Stimulated activated CD8-positive, alpha-beta memory T cell treated with anti-CD3 and anti-CD28 coated beads, Interleukin-7, amount 100 ng/mL, for 48 hours (primary cell): ENCODE measurements around the gene ERN1.

Experiments
- DNase-seq, 2 donors: peaks; one replicate each; pipeline ENCODE4 v3.0.0-alpha.2; 2020; ENCODE audit warnings: low read depth in 1 of 2; ENCODE audit errors: extremely low read depth in 1 of 2

ERN1 gene

DNA sequence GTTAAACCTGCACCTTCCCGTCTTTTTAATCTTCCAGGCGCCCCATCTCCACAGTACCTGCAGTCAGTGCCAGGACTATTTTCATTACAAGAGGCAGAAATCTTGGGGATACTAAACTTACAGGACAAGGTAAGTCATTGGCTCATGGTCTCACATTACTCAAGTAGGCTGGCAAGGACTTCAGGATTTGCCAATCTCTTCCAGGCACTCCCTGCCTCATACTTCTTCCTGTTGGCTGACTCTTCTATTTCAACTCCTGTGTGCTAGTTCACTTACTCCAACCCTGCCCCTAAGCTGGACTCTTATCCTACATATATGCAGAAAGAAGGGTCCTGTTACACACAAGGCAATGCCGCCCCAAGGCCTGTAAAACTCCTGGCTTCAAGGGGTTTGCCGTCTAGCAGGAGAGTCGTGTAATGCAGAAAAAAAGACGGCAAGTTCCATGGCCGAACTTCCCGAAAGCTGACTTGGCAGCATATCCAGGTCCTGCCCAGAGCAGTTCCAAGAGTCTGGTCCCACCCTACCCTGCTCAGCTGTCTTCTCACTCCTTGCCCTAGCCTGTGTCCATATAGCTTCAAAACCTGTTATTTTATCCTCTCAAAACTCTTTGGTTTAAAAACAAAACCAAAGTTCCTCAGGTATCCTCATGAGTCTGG lies 14.8 kb downstream of the ERN1 start:
- DNase-seq = no peak

DNA sequence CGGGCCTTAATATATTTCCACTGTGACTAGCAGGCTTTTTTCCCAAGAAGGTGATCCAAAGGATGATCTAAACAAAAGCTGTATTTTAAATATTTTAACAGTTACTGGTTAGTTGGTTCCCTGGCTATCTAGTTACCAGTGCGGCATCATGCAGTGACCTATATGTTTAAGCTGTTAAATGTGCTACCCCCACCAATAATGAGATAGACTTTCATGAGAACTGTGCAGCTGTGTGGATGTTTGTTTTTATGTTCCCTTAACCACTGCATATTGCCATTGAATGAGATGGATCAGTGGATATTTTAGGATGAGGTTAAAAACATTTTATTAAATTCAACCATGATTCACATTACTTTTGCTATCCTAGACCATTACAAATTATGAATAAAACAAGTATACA lies 16.9 kb downstream of the ERN1 start:
- no peak for DNase-seq

DNA sequence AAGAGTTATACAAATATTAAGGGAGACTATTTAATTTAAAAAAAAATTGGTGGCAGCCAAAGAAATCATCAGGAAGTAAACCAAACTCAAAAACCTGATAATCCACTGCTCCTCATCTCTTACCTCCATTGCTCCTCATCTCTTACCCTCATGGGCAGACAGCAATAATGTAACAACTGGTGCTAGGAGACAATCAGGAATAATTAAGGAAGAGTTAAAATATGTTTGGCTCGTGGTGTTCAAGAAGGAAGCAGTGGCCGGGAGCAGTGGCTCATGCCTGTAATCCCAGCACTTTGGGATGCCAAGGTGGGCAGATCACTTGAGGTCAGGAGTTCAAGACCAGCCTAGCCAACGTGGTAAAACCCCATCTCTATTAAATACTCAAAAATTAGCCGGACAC lies 18.1 kb downstream of the ERN1 start:
- DNase-seq = no peak

DNA sequence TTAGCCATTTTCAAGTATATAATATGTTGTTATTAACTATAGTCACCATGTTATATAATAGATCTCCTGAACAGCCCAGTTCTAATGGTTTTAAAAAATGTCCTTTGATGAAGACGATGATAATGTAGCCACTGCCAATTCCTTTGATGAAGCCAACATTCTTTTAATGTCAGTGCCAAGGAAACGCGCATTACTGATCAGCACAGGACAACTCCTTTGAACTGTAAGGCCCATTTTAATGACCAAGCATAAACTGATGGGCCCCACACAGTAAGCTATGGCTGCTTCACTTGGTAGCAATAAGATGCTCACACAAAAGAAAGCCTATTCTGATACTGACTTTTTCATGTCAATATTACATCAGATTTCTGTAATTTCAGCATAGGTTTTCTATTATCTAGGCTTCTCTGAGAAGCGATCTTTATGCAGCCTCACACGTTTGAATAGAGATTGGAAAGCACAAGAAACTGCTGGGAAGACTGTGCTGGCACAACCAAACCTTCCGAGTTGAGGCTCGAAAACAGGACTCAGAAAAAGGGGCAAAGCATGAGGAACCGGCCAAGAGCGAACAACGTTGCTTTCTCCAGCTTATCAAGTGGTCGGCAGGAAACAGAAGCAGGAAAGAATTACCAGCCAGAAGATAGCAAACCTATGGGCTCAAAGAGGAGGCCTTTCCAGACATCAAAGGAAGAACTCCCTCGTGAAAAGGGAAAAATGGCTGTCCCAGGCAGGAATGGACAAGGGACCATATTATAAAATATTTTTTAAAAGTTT lies 19.4 kb downstream of the ERN1 start:
- DNase-seq = no peak

DNA sequence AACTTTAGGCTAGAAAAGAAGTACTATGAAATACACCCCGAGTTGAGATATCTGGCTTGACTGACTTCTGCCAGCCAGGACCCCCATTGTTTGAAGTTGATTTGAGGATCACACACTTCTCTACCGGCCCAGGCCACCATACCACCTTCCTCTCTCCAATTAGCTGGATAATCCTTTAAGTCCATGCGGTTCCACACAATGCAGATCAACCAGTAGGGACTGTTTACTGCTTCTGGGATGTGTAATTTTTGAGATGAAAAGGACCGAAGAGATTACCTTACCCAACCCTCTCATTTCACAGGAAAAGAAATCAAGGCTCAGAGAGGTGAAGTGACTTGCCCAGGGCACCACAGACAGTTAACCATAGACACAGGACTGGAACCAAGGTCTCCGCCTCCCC lies 20.5 kb downstream of the ERN1 start:
- no peak for DNase-seq

DNA sequence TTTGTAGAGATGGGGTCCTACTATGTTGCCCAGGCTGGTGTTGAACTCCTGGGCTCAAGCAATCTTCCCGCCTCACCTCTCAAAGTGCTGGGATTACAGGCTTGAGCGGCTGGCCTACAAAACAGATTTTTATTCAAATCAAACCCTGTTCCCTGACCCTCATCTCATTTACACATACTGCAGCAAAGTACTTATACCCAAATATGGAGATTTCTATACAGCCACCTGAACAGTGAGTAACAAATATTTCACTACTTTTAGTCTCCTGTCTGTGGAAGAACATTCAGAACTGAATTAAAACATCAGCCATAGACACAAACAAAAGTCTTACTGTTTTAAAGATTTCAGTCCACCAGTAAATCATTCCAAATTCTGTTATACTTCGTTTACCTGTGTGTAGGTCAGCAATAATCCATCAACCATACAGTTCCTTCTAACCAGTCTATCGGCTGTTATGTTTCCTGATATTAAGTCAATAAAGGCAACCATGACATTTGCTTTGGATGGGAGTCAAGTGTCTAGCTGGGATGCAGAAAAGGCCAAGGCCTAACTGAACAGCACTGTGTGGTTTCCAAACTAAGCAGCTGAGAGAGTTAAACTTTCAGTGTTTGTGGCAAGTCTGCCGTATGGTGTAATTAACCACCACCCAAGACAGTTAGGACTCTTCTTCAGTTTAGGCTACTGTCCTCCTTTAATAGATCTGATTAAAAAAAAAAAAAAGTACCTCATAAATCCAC lies 22.3 kb downstream of the ERN1 start:
- DNase-seq = no peak

DNA sequence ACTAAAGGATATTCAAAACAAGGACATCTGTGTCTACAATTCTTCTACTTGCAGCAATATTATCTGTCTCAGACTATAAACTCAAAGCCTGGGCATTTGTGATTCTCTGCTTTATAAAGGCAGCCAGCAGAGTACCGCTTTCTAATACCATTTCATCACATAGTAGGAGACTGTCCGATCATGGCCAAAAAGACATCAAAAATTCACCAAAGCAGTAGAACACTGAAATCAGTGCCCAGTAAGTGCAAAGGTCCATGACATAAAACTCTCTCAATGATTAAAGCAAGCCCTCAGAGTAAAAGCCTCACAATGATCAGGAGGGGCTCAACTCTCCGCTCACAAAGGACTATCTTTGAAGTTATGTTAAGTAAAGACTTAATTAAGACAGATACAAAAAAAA lies 23.0 kb downstream of the ERN1 start:
- no peak for DNase-seq

DNA sequence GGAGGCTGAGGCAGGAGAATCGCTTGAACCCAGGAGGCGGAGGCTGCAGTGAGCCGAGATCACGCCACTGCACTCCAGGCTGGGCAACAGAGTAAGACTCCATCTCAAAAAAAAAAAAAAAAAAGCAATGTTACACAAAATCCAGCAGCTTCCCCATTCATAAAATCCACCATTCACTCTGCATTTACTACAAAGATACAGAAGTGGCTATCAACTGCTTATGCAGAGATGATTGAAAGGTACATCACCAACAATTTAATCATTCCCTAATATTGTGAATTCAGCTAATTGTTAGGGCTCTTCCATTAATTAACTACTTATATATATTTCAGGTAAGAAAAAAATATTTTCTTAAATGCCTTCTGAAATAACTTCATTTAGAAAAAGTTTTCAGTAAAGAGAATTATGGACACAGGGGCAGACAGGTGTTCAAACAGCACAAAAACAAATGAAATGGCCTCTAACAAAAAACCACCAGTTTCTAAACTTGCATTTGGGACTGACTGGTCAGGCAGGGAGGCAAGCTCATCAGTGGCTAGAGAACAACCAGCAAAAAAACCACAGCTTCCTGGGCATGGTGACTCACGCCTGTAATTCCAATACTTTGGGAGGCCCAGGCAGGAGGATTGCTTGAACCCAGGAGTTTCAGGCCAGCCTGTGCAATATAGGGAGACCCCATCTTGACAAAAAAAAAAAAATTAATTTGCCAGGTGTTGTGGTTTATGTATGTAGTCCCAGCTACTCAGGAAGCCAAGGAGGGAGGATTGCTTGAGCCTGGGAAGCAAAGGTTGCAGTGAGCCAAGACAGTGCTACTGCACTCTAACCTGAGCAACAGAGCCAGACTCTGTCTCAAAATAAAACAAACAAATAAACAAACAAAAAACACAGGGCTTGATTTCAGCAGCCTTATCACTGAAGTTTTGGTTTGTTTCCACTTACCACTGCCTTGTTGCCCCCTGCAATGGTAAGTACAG lies 26.3 kb downstream of the ERN1 start:
- DNase-seq = no peak

DNA sequence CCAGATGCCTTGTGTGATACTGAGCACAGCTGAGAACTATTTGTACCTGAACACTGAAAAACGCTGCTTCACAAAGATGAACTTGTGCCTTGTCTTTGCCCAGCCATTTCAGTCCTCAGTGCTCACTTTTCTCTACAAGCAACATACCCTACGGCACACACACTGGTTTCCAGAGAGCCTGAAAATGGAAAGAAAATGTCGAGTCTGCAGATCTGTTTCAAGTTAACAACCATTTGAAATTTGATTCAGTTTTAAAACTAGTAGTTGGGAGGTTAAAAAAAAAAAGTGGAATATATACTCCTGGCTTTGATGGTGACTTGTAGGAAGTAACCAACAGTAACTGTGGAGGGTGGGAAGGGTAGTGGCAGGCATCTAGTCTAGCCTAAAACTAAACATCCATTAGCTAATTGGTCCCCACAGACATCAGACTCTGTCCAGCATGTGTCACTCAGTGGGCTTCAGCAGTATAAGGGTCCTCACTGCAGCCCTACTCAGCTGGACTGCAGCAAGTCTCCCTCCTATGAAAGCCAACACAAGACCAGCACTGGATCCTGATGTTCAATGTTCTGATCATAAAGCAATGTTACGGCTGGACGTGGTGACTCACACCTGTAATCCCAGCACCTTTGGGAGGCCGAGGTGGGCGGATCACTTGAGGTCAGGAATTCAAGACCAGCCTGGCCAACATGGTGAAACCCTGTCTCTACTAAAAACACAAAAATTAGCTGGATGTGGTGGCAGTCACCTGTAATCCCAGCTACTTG lies 27.1 kb downstream of the ERN1 start:
- no peak for DNase-seq

DNA sequence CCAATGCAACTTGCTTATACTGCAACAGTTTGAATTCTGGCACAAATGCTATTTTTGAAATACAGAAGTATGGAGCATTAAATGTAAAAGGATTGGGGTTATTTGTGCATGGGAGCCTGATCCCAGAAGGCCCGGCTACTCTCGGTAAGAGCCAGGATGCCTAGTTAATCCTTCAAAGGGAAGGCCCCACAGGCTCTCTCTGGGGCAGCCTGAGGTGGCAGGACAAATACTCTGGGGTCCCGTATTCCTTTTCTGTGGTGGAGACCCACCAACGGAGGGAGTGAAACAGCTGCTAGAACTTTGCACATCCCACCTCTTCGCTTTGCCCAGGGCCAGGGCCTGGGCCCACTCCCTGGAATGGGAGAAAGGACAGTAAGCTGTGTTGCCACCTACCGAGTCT lies 30.4 kb downstream of the ERN1 start:
- no peak for DNase-seq

DNA sequence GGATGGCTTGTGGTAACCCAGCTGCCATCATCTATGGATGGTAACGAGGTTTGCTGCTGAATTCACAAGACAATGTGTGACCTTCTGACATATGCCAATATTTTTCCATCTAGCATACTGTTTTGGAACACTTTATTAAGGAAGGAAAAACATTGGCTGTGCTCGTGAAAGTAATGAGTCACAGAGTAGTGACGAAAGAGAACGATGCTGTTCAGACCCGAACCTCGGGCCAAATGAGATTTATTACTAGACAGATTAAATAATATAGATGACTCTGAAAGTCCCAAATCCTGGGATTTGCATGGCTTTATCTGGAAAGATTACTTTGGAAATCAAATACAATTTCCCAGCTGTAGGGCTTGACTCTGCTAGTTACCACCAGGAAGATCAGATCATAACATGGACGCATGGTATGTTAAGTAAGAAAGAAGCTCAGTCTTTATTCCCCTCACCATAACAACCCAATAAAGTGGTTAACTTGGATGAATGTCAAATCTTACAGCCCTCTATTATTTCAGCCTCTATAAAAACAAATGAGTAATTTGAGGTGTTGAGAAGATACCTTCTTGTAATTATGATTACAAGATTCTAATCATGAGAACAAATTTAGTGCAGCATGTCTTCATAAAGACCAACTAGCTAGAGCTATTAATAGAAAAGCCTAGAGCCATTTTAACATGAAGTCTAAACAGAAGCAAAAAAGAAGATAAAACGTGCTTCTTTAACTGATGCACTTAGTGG lies 32.6 kb downstream of the ERN1 start:
- DNase-seq = no peak

DNA sequence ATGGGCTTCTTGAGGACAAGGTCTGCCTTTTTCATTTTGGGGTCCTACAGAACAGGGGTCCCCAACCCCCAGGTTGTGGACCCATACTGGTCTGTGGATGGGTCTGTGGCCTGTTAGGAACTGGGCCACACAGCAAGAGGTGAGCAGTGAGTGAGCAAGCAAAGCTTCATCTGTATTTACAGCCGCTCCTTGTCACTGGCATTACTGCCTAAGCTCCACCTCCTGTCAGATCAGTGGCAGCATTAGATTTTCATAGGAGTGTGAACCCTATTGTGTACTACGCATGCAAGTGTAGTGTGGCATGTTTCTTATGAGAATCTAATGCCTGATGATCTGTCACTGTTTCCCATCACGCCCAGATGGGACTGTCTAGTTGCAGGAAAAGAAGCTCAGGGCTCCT lies 33.9 kb downstream of the ERN1 start:
- no peak for DNase-seq

DNA sequence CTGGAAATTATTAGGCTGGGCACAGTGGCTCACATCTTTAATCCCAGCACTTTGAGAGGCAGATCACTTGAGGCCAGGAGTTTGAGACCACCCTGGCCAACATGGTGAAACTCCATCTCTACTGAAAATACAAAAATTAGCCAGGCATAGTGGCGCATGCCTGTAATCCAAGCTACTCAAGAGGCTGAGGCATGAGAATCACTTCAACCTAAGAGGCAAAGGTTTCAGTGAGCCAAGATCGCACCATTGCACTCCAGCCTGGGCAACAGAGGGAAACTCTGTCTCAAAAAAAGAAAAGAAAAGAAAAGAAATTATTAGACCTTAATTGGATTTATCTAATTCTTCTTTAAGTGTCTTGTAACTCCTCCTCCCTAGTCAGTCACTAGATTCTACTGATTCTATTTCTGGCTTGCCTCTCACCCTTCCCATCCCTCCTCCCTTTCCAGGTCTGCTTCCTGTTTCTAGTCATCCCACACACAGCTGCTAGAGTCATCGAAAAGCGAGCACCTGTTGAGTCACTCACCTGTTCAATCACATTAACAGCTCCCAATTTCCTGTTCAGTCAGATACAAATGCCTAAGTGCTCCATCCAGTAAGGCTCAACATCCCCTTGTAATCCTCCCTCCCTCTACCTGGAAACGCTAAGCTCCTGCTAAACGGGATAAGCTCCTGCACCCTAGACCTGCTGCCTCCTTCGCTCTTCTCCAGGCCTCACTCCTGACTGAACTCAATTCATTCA lies 34.6 kb downstream of the ERN1 start:
- DNase-seq = no peak

DNA sequence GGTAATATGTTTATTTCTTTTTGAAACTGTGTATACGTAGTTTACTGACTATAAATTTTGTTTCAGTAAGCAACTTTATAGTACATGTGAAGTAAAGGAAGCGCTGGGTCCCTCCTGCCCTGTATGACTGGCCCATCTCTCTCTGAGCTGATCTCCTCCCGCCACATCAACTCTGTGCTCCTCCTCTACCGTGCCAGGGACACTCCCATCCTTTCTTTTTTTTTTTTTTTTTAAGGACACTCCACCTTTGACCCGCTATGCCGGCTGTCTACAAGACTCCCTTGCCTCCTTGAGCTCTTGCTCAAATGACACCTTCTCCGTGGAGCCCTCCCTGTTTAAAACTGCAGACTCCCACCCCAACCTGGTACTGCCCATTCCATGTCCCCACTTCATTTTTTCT lies 35.5 kb downstream of the ERN1 start:
- DNase-seq = no peak

DNA sequence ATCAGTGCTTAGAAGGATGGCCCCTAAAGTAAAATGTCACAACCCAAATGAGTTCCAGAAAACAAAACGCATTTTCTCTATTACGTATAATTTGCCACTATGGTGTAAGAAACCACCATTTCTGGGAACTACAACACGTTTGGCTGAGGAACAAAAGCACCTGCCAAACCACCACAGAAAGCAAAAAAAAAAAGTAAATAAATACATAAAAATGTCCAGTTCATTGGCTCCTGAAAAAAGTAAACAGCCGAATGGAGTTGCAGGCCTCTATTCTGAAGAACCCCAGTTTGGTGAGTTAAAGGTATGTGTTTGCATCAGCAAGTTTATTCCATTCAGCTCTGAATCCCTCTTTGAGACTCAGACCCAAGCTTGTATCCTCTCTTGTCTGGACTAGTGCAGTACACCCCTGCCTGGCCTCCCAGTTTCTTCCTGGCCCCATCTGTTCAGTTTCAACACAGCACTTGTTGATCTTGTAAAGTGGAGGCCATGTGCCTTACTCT lies 36.9 kb downstream of the ERN1 start:
- no peak for DNase-seq

DNA sequence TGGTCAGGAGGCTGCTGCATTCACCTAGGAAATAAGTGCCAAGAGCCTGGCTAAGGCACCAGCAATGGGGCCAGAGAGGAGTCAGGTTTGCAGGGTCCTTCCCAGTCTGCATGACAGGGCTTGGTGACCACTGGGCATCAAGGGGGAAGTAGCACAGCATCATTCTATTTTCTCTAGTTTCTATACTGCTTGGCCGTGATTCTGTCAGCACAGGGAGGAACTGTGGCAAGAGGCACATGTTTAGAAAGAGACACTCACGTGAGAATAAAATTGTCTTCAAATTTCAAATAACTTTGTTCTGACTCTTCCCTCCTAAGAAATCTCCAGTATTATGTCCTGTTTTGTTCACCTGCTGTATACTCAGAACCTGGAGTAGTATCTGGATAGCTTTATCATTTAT lies 37.8 kb downstream of the ERN1 start:
- DNase-seq = no peak

DNA sequence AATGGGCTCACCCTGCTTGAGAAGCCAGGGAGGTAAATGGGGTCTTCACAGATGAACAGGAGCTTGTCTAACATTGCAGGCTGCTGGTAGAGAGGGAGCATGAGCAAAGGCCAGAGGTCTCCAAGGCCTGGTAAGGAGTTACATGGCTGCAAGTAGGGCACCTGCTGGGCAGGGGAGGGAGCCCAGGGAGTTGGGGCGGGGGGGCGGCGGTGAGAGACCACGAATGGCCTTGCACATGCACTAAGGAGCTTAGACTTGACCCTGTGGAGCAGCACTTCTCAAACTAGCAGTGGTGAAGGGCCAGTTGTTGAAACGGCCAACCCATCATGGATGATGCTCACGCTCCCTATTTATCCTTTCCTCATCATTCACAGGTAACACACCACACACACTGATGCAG lies 38.4 kb downstream of the ERN1 start:
- DNase-seq = no peak

DNA sequence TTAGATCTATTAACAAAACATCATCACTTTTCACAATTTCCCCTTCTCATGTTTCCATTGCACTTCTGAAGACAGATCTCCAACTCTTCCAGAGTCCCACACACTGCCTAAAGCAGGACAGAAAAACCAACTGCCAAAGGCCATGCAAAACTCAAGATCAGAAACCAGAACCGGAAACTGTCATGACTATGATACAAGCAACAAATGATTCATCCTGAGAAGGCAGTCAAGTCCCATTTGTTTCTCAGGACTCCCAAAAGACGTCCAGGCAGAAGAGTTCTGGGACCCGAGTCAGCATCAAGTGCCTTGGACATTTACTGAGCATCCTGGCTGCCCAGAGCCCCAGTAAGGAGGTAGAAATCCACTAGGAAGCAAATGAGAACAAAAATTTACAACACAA lies 38.8 kb downstream of the ERN1 start:
- no peak for DNase-seq

DNA sequence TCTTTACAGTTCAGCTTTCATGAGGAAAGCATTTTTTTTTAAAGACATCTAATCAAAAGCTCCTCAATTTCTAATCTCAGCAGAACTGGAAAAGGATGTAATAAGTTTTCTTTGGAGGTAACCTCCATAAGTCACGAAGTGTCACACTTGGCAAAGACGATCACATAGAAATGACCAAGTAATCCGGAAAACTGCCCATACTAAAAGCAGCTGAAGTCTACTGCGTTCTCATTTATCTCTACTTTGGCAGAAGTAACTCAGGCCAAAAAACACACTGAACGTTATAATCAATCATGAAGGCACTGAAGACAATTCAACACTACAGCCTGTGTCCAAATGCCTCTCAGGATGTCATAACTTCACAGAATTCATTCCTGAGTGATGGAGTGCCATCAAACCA lies 39.8 kb downstream of the ERN1 start:
- no peak for DNase-seq
